Measurements from ENCODE around the gene CHRNA9. TPM values are rescaled to one million over a fixed set of nuclear protein-coding genes. Genes with fewer than 3 reads are reported as not detected.

Gene CHRNA9
- total and polyA plus RNA-seq, 2 of the 13 experiments (the other 11 are each of a cell fraction or from before 2014, with no cell fraction given): not detected

GRCh38 chr4:40395908-40396793, 61.0 kb downstream of the CHRNA9 start (continued):
- TF ChIP-seq EP300 (IDR thresholded peaks at IDR 0.05; ENCODE audit: low read depth in 2 of 2, low read length in 2 of 2) (0 out of 4 replicates have a peak, but pooled peaks of 1 of the 2 experiments have one; percentile 12), EP300 (CRISPR knock-in tag; IDR thresholded peaks at IDR 0.05; ENCODE audit: borderline replicate concordance) (no peak), HOXA3 (CRISPR knock-in tag; IDR thresholded peaks at IDR 0.05) (peak; percentile 56; the same call in 1 of the 2 replicates), ELF4 (CRISPR knock-in tag; IDR thresholded peaks at IDR 0.05; ENCODE audit: borderline replicate concordance) (no peak), FOXA1 (IDR thresholded peaks at IDR 0.05) (no peak), FOXA1 (CRISPR knock-in tag; IDR thresholded peaks at IDR 0.05) (peak; percentile 64), SALL1 (CRISPR knock-in tag; IDR thresholded peaks at IDR 0.05) (peak; percentile 70), ZNF768 (CRISPR knock-in tag; IDR thresholded peaks at IDR 0.05) (no peak), CEBPB (IDR thresholded peaks at IDR 0.05; ENCODE audit: borderline replicate concordance, low read depth, low read length) (peak; percentile 83), ZNF331 (CRISPR knock-in tag; IDR thresholded peaks at IDR 0.05) (no peak), ZNF574 (CRISPR knock-in tag; IDR thresholded peaks at IDR 0.05) (0 out of 2 replicates have a peak, but pooled peaks have one; percentile 33), MED1 (CRISPR knock-in tag; IDR thresholded peaks at IDR 0.05) (peak; percentile 65), ZNF572 (CRISPR knock-in tag; IDR thresholded peaks at IDR 0.05) (no peak), BCL6 (CRISPR knock-in tag; IDR thresholded peaks at IDR 0.05) (0 out of 2 replicates have a peak, but pooled peaks have one; percentile 9), CEBPG (CRISPR knock-in tag; IDR thresholded peaks at IDR 0.05) (peak; percentile 89), AGO2 (optimal IDR thresholded peaks at IDR 0.05; ENCODE audit: low read depth, low read length) (no peak), RAD21 (CRISPR knock-in tag; IDR thresholded peaks at IDR 0.05) (no peak), MTF1 (CRISPR knock-in tag; IDR thresholded peaks at IDR 0.05) (no peak), HDAC2 (CRISPR knock-in tag; IDR thresholded peaks at IDR 0.05) (peak; percentile 19; the same call in 1 of the 2 replicates), SPEN (CRISPR knock-in tag; IDR thresholded peaks at IDR 0.05; ENCODE audit: low read depth) (no peak), PHF21A (CRISPR knock-in tag; IDR thresholded peaks at IDR 0.05) (peak; percentile 36; the same call in 1 of the 2 replicates), ZSCAN29 (CRISPR knock-in tag; conservative IDR thresholded peaks at IDR 0.05) (no peak)
- TF ChIP-seq, protein P1, sequence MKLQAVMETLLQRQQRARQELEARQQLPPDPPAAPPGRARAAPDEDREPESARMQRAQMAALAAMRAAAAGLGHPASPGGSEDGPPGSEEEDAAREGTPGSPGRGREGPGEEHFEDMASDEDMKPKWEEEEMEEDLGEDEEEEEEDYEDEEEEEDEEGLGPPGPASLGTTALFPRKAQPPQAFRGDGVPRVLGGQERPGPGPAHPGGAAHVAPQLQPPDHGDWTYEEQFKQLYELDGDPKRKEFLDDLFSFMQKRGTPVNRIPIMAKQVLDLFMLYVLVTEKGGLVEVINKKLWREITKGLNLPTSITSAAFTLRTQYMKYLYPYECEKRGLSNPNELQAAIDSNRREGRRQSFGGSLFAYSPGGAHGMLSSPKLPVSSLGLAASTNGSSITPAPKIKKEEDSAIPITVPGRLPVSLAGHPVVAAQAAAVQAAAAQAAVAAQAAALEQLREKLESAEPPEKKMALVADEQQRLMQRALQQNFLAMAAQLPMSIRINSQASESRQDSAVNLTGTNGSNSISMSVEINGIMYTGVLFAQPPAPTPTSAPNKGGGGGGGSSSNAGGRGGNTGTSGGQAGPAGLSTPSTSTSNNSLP (IDR thresholded peaks at IDR 0.05; ENCODE audit: low read depth, low read length): no peak
- TF ChIP-seq, protein P2, sequence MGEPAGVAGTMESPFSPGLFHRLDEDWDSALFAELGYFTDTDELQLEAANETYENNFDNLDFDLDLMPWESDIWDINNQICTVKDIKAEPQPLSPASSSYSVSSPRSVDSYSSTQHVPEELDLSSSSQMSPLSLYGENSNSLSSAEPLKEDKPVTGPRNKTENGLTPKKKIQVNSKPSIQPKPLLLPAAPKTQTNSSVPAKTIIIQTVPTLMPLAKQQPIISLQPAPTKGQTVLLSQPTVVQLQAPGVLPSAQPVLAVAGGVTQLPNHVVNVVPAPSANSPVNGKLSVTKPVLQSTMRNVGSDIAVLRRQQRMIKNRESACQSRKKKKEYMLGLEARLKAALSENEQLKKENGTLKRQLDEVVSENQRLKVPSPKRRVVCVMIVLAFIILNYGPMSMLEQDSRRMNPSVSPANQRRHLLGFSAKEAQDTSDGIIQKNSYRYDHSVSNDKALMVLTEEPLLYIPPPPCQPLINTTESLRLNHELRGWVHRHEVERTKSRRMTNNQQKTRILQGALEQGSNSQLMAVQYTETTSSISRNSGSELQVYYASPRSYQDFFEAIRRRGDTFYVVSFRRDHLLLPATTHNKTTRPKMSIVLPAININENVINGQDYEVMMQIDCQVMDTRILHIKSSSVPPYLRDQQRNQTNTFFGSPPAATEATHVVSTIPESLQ (CRISPR knock-in tag; conservative IDR thresholded peaks at IDR 0.05): no peak
